H1 (cell line): ENCODE results near the gene ANGEL2. TPM values are rescaled to one million over a fixed set of nuclear protein-coding genes. Genes with fewer than 3 reads are reported as not detected.
A peak's percentile ranks its signal among the peaks of the same experiment; 100 is the strongest.

Experiments
- BACH1 ChIP-seq: IDR thresholded peaks from 2 replicates; pipeline ENCODE4 v1.6.1; 2012; ENCODE audit warnings: low read length, improper control_type of control experiment
- BRCA1 ChIP-seq: IDR thresholded peaks from 2 replicates; pipeline ENCODE4 v1.6.1; 2012; ENCODE audit warnings: low read depth, low read length, improper control_type of control experiment
- CEBPB ChIP-seq: IDR thresholded peaks from 2 replicates; pipeline ENCODE4 v1.6.1; 2012; ENCODE audit warnings: low read depth, low read length
- CHD1 ChIP-seq: IDR thresholded peaks from 2 replicates; pipeline ENCODE4 v1.6.1; 2012; ENCODE audit warnings: low read depth, low read length, improper control_type of control experiment
- CHD7 ChIP-seq: fragments of 300-600 bp; sonication (generic); IDR thresholded peaks from 2 replicates; pipeline ENCODE4 v1.7.1; 2012; ENCODE audit warnings: low read length, moderate library complexity, mild to moderate bottlenecking, inconsistent platforms; ENCODE audit not compliant: insufficient replicate concordance
- CTBP2 ChIP-seq: IDR thresholded peaks from 2 replicates; pipeline ENCODE4 v1.7.0; 2011; ENCODE audit warnings: borderline replicate concordance, mild to moderate bottlenecking, moderate library complexity, mixed read lengths, low read length; ENCODE audit not compliant: insufficient read depth, insufficient read length
- KDM5A ChIP-seq: fragments of 200-600 bp; IDR thresholded peaks from 2 replicates; pipeline ENCODE4 v1.7.1; 2012; ENCODE audit warnings: mild to moderate bottlenecking, low read length, inconsistent platforms, mixed read lengths
- POLR2AphosphoS5 ChIP-seq: IDR thresholded peaks from 2 replicates; pipeline ENCODE4 v1.6.1; 2011; ENCODE audit warnings: low read depth, low read length
- TAF1 ChIP-seq: IDR thresholded peaks from 2 replicates; pipeline ENCODE4 v1.6.1; 2011; ENCODE audit warnings: mild to moderate bottlenecking, low read depth, low read length
- polyA plus RNA-seq, 7 experiments: library from polyadenylated mRNA; depleted of rRNA in 3 of 7; stranded (reverse) in 5 of 7; unstranded in 2 of 7; fragments of >200 nt in 5 of 7; fragments of 200-250 nt in 2 of 7; gene quantifications; 1 replicate in 5 of 7; 2 replicates in 1 of 7; 4 replicates in 1 of 7; pipeline versions ENCODE4 v1.2.1 to v1.2.3, GENCODE V29; 2011 to 2013; ENCODE audit warnings: missing spikeins in 2 of 7, mixed read lengths in 2 of 7
- total RNA-seq: library from RNA; stranded (reverse); fragmentation: NEBNext Ultra II Directional; extraction: Animal tissue kit (Norgen Biotek cat#: 25700); gene quantifications from 2 replicates; pipeline ENCODE4 v1.2.1, GENCODE V29; 2021

ANGEL2 gene
- total and polyA plus RNA-seq, 2 of the 8 experiments (the other 6 are each of a cell fraction or from before 2014, with no cell fraction given): 18.1 to 39.9 TPM

GRCh38 chr1:213051127-213051880 is 35.6 kb upstream of the ANGEL2 start, which contains the start of gene RPS6KC1 (continued):
- TF ChIP-seq POLR2AphosphoS5 (no peak), CTBP2 (no peak), CHD1 (no peak), CHD7 (no peak), KDM5A (no peak), BRCA1 (no peak), CEBPB (no peak), BACH1 (no peak), TAF1 (0 out of 2 replicates have a peak, but pooled peaks have one; percentile 43)
